Prostate gland (tissue), 2 donors: ENCODE results near the gene WDR4. TPM values are rescaled to one million over a fixed set of nuclear protein-coding genes. Genes with fewer than 3 reads are reported as not detected.
"Not testable (repeated sequence)": the region's sequence is repeated elsewhere in the genome, so short reads cannot be mapped to it uniquely, and the experiment has no call there.

ENCODE experiments used
- DNase-seq: peaks from one replicate; pipeline ENCODE4 v3.0.0-alpha.2; 2019; ENCODE audit warnings: low spot score
- H3K27ac ChIP-seq, 2 donors: fragments of 200-600 bp; sonication (generic); 2 replicates each; pipeline ENCODE4 v1.5.1; 2017 to 2019
- H3K27me3 ChIP-seq: fragments of 200-600 bp; sonication (generic); replicated peaks from 2 replicates; pipeline ENCODE4 v1.5.1; 2019; ENCODE audit not compliant: insufficient read depth
- H3K36me3 ChIP-seq, 2 donors: fragments of 200-600 bp; sonication (generic); 1 replicate in 1 of 2; 2 replicates in 1 of 2; pipeline versions ENCODE4 v1.5.1 to v1.8.1; 2017 to 2019
- H3K4me1 ChIP-seq: fragments of 200-600 bp; sonication (generic); replicated peaks from 2 replicates; pipeline ENCODE4 v1.5.1; 2019
- H3K4me3 ChIP-seq, 2 donors: fragments of 200-600 bp; sonication (generic); 2 replicates each; pipeline ENCODE4 v1.5.1; 2017 to 2019
- H3K9me3 ChIP-seq: fragments of 200-600 bp; sonication (generic); 2 replicates; pipeline ENCODE4 v1.5.1; 2017
- POLR2A ChIP-seq: fragments of 450-650 bp; IDR thresholded peaks from one replicate; pipeline ENCODE4 v1.6.1; 2016; ENCODE audit warnings: antibody characterized with exemption, mild to moderate bottlenecking
- POLR2AphosphoS5 ChIP-seq: sonication (generic); formaldehyde crosslinking; IDR thresholded peaks from one replicate; pipeline ENCODE4 v1.6.1; 2017; ENCODE audit warnings: antibody characterized with exemption
- WGBS: methylation state at CpG from one replicate; pipeline ENCODE4 v1.1.5; 2018; 5-methylcytosine and 5-hydroxymethylcytosine counted together
- intact Hi-C: fragments of 100-400 bp; cut with DNase I; formaldehyde crosslinking; loops from one replicate; pipeline ENCODE4 v1.14.2; 2022
- total RNA-seq, 2 donors: library from RNA; depleted of rRNA; stranded (reverse); fragments of >200 nt; gene quantifications; one replicate each; pipeline ENCODE4 v1.1.0, GENCODE V29; 2016
- TF ChIP-seq, protein P1 (sequence below), 4 experiments: fragments of 200-600 bp in 2 of 4; fragments of 450-650 bp in 2 of 4; sonication (generic) in 2 of 4; IDR thresholded peaks; 1 replicate in 3 of 4; 2 replicates in 1 of 4; pipeline ENCODE4 v1.5.1; 2016 to 2019; ENCODE audit warnings: antibody characterized with exemption in 4 of 4, mild to moderate bottlenecking in 2 of 4, moderate library complexity in 2 of 4

WDR4 gene, protein sequence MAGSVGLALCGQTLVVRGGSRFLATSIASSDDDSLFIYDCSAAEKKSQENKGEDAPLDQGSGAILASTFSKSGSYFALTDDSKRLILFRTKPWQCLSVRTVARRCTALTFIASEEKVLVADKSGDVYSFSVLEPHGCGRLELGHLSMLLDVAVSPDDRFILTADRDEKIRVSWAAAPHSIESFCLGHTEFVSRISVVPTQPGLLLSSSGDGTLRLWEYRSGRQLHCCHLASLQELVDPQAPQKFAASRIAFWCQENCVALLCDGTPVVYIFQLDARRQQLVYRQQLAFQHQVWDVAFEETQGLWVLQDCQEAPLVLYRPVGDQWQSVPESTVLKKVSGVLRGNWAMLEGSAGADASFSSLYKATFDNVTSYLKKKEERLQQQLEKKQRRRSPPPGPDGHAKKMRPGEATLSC
- 10 to 100 TPM in 1 of 2 donors, 1 to 10 TPM in 1; 7.0 to 11.9 TPM for total RNA-seq

DNA sequence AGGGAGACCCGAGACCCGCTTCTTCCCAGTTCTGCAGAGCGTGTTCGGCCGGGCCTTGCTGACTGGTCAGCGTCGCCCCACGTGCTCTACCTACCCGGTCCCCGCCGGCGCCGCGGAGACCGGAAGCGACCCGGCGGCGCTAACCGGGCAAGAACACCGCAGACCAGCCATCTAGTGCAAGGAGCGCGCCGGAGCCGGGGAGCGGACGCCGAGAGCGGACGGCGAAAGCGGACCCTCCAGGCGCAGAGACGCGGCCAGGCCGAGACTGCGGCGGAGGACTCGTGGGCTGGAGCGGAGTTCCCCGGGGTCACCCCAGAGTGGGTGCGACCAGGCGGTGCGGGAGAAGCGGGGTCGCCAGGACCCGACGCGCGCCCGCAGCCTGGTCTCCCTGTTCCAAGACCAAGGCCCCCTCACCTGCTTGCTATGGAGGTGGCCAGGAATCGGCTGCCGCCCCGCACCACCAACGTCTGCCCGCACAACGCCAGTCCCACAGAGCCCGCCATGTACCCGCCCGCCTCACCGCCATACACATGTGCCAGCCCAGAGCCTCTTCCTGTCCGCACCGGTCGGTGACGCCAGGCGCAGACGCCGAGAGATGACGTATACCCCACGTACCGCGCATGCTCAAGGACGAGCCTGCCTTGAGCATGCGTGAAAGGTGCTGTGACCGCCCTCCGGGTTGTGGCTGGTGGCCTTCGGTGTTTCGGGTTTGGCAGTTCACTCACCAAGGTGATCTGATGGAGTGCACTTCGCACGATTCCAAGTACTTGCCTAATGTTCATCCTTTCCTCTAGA, at the start of gene WDR4:
WDR4 (minus strand) TSS at position 547 of the 795 bp plus-strand sequence; CDS start at position 503, 44 bp downstream.
- H3K36me3 ChIP-seq = no peaks in the 10 kb centered on the region
- peak within 1 kb of the TSS; percentile 69 to 72 for H3K27ac ChIP-seq
- H3K4me3 ChIP-seq = peak within 1 kb of the TSS; percentile 78 to 88
- H3K27me3 ChIP-seq = no peaks in the 10 kb centered on the region
- DNase-seq = peak; percentile 95
- no peaks in the 10 kb centered on the region for H3K9me3 ChIP-seq
- peaks cover 5% of the 10 kb centered on the region for H3K4me1 ChIP-seq
- TF ChIP-seq, protein P1, sequence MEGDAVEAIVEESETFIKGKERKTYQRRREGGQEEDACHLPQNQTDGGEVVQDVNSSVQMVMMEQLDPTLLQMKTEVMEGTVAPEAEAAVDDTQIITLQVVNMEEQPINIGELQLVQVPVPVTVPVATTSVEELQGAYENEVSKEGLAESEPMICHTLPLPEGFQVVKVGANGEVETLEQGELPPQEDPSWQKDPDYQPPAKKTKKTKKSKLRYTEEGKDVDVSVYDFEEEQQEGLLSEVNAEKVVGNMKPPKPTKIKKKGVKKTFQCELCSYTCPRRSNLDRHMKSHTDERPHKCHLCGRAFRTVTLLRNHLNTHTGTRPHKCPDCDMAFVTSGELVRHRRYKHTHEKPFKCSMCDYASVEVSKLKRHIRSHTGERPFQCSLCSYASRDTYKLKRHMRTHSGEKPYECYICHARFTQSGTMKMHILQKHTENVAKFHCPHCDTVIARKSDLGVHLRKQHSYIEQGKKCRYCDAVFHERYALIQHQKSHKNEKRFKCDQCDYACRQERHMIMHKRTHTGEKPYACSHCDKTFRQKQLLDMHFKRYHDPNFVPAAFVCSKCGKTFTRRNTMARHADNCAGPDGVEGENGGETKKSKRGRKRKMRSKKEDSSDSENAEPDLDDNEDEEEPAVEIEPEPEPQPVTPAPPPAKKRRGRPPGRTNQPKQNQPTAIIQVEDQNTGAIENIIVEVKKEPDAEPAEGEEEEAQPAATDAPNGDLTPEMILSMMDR (IDR thresholded peaks at IDR 0.05) = peak in 1 of 4 experiments; percentile 14
- TF ChIP-seq POLR2A (peak; percentile 70), POLR2AphosphoS5 (peak; percentile 100)
- intact Hi-C loops = no loop called here
- WGBS = under 1% methylated on average over 79 of the region's 80 CpGs

DNA sequence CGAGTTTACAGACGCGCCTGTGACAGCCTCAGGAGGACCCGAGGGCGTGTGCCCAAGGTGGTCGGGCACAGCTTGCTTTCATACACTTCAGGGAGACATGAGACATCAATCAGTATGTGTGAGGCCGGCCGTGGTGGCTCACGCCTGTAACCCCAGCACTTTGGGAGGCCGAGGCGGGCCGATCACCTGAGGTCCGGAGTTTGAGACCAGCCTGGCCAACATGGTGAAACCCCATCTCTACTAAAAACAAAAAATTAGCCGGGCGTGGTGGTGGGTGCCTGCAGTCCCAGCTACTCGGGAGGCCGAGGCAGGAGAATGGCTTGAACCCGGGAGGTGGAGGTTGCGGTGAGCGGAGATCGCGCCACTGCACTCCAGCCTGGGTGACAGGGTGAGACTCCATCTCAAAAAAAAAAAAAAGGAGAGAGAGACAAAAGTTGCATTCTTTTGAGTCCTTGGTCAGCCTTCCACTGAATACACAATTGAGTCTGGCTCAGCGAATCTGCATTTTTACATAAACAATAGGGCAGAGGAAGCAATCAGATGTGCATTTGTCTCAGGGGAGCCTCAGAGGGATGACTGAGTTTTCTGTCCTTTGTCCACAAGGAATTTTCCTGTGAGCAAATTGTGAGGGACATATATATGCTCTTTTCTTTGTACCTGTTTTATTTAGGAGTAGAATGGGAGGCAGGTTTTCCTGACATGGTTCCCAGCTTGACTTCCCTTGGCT, 48.3 kb upstream of the WDR4 start:
- H3K27ac ChIP-seq = not testable (repeated sequence)
- WGBS = 94% methylated on average over 23 of the region's 23 CpGs

DNA sequence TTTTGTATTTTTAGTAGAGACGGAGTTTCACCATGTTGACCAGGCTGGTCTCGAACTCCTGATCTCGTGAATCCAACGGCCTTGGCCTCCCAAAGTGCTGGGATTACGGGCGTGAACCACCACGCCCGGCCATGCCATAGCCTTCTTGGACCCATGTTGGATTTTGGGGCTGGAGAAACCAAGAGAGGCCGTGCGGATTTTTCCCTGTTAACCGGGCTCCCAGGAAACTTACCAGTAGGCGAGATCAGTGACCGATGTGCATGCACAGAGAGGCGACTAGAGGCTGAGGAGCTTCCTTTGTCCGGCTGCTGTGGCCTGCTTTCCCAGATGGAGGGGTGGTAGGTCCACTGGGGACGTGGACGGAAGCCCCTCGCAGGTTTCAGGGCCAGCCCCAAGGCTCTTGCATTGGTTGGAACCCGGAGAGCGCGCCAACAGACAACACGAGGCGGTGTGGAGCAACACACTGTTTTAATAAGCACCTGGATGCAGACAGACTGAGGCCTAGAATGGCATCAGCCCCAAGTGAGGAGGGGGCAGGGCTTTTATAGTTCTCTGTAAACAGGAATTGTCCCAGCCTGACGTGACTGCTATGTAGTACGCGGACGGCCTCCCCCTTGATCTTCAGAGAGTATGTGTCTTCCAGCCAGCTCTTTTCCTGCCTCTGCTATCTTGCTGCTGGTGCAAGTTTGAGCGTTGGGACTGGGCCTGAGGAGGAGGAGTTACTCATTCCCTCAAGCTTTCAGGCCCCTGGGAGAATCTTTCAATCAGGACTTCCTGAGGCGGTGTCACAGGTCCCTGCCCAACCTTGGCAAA, 46.0 kb upstream of the WDR4 start, which contains the start of gene ERVH48-1:
ERVH48-1 (minus strand) TSS at position 517 of the 813 bp plus-strand sequence. CDS start 6,624 bp downstream, outside the sequence.
- TF ChIP-seq POLR2A = no peak
- intact Hi-C loops = no loop called here
- Histone ChIP-seq H3K27ac (no peak within 1 kb of the TSS), H3K9me3 (no peaks in the 10 kb centered on the region), H3K4me1 (no peaks in the 10 kb centered on the region), H3K4me3 (no peak within 1 kb of the TSS), H3K27me3 (no peaks in the 10 kb centered on the region), H3K36me3 (no peaks in the 10 kb centered on the region)
- 84% methylated on average over 28 of the region's 29 CpGs for WGBS
- DNase-seq = no peak

More for the DNA sequence above, 48.3 kb upstream of the WDR4 start:
- H3K36me3 ChIP-seq, H3K4me3 ChIP-seq, H3K9me3 ChIP-seq, intact Hi-C loops, DNase-seq, H3K27me3 ChIP-seq, H3K4me1 ChIP-seq: not testable (repeated sequence)

DNA sequence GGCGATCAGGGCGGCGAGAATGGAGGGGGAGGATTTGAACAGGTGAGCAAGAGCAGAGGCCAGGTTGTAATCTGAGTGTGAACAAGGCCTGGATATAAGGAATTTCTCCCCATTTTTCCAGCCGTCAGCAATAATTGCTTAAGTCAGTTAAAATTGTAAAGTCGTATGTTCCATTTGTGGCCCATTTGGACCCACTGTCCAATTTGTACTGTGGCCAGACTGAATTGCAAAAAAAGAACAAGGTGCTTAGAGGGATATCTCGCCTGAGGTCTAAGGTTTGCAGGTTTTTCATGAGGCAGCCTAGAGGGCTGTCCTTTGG, 45.1 kb upstream of the WDR4 start:
- intact Hi-C loops = no loop called here
- 86% methylated on average over 6 of the region's 6 CpGs for WGBS

More for the DNA sequence above, 45.1 kb upstream of the WDR4 start:
- no peak for DNase-seq
- Histone ChIP-seq H3K36me3 (no peaks in the 10 kb centered on the region), H3K4me3 (no peak overlapping the region), H3K9me3 (no peaks in the 10 kb centered on the region), H3K27me3 (no peaks in the 10 kb centered on the region), H3K27ac (no peak overlapping the region), H3K4me1 (no peaks in the 10 kb centered on the region)
- TF ChIP-seq POLR2AphosphoS5 (no peak), POLR2A (no peak)
- TF ChIP-seq, protein P1 (IDR thresholded peaks at IDR 0.05) = no peak
